DND-41 (cell line): ENCODE measurements around the gene NELFA.

Source experiments
- CTCF ChIP-seq: IDR thresholded peaks from 2 replicates; pipeline ENCODE4 v1.5.1; 2012; ENCODE audit warnings: borderline replicate concordance, low read length, moderate library complexity, mild to moderate bottlenecking; ENCODE audit not compliant: poor library complexity, severe bottlenecking; ENCODE audit errors: extremely low read depth
- EZH2 ChIP-seq: IDR thresholded peaks from 3 replicates; pipeline ENCODE4 v1.6.1; 2012; ENCODE audit warnings: borderline replicate concordance, low read depth, mild to moderate bottlenecking, moderate library complexity, low read length, inconsistent platforms; ENCODE audit not compliant: severe bottlenecking

- TF ChIP-seq CTCF (no peak), EZH2 (no peak)
Measured at GRCh38 chr4:1997712-1998111, 11.1 kb downstream of the NELFA start.
